SW480 (cell line): Measurements from ENCODE around the gene SEC14L5.
"Not testable (repeated sequence)": the region's sequence is repeated elsewhere in the genome, so short reads cannot be mapped to it uniquely, and the experiment has no call there.

ENCODE experiments used
- DNase-seq: peaks from one replicate; pipeline ENCODE4 v3.0.0-alpha.2; 2016; ENCODE audit warnings: low spot score

Gene SEC14L5

GRCh38 chr16:4949986-4950385 lies 8.1 kb upstream of the SEC14L5 start:
- DNase-seq = no peak

- DNase-seq = not testable (repeated sequence)
Measured at GRCh38 chr16:4951583-4951982, 6.5 kb upstream of the SEC14L5 start.

- no peak for DNase-seq
Measured at GRCh38 chr16:4954714-4955113, 3.4 kb upstream of the SEC14L5 start.

- no peak for DNase-seq
Measured at GRCh38 chr16:4957420-4957719, 760 bp upstream of the SEC14L5 start.

GRCh38 chr16:4958510-4959438 lies 644 bp downstream of the SEC14L5 start:
- no peak for DNase-seq

- DNase-seq = no peak
Measured at GRCh38 chr16:4960579-4960978, 2.4 kb downstream of the SEC14L5 start.

GRCh38 chr16:4962716-4963115 lies 4.6 kb downstream of the SEC14L5 start:
- DNase-seq = no peak

- DNase-seq = not testable (repeated sequence)
Measured at GRCh38 chr16:4963527-4963926, 5.4 kb downstream of the SEC14L5 start.

- DNase-seq = no peak
Measured at GRCh38 chr16:4966736-4967453, 8.8 kb downstream of the SEC14L5 start.

- not testable (repeated sequence) for DNase-seq
Measured at GRCh38 chr16:4968278-4968677, 10.1 kb downstream of the SEC14L5 start.

- DNase-seq = no peak
Measured at GRCh38 chr16:4968879-4969483, 10.9 kb downstream of the SEC14L5 start.

GRCh38 chr16:4970010-4970409 lies 11.9 kb downstream of the SEC14L5 start:
- DNase-seq = peak; percentile 44

GRCh38 chr16:4972938-4973587 lies 14.9 kb downstream of the SEC14L5 start:
- DNase-seq = no peak

- DNase-seq = no peak
Measured at GRCh38 chr16:4976079-4976478, 17.9 kb downstream of the SEC14L5 start.

- no peak for DNase-seq
Measured at GRCh38 chr16:4976611-4977145, 18.5 kb downstream of the SEC14L5 start.

GRCh38 chr16:4979164-4979563 lies 21.0 kb downstream of the SEC14L5 start:
- no peak for DNase-seq

GRCh38 chr16:4979736-4980660 lies 21.9 kb downstream of the SEC14L5 start:
- DNase-seq = no peak

- DNase-seq = no peak
Measured at GRCh38 chr16:4980691-4981090, 22.6 kb downstream of the SEC14L5 start.

GRCh38 chr16:4981473-4981872 lies 23.3 kb downstream of the SEC14L5 start:
- no peak for DNase-seq

GRCh38 chr16:4982056-4982867 lies 24.1 kb downstream of the SEC14L5 start:
- no peak for DNase-seq
